Activated naive CD8-positive, alpha-beta T cell (primary cell): ENCODE results near the gene IL4I1.
A peak's percentile ranks its signal among the peaks of the same experiment; 100 is the strongest.

Source experiments
- H3K27ac Mint-ChIP-seq: one replicate; pipeline ENCODE4 v1.8.0; 2021; ENCODE audit warnings: mixed read lengths
- H3K27me3 Mint-ChIP-seq: one replicate; pipeline ENCODE4 v1.8.0; 2021; ENCODE audit warnings: mixed read lengths
- H3K36me3 Mint-ChIP-seq: one replicate; pipeline ENCODE4 v1.8.0; 2021; ENCODE audit warnings: mixed read lengths
- H3K4me1 Mint-ChIP-seq: one replicate; pipeline ENCODE4 v1.8.0; 2021; ENCODE audit warnings: low read depth, mixed read lengths
- H3K4me3 Mint-ChIP-seq: one replicate; pipeline ENCODE4 v1.8.0; 2021; ENCODE audit warnings: mild to moderate bottlenecking, mixed read lengths
- H3K9me3 Mint-ChIP-seq: one replicate; pipeline ENCODE4 v1.8.0; 2021; ENCODE audit warnings: low read depth, mixed read lengths

The IL4I1 gene

GRCh38 chr19:49881672-49882394, 14.9 kb downstream of the IL4I1 start:
- peaks cover 16% of the 10 kb centered on the region for H3K4me1 Mint-ChIP-seq
- H3K36me3 Mint-ChIP-seq = peaks cover 2% of the 10 kb centered on the region
- no peaks in the 10 kb centered on the region for H3K27me3 Mint-ChIP-seq
- H3K4me3 Mint-ChIP-seq = no peak overlapping the region
- no peaks in the 10 kb centered on the region for H3K9me3 Mint-ChIP-seq
- no peak overlapping the region for H3K27ac Mint-ChIP-seq

GRCh38 chr19:49881186-49881585, 15.5 kb downstream of the IL4I1 start:
- H3K27ac Mint-ChIP-seq = no peak overlapping the region
- no peaks in the 10 kb centered on the region for H3K27me3 Mint-ChIP-seq
- no peak overlapping the region for H3K4me3 Mint-ChIP-seq
- no peaks in the 10 kb centered on the region for H3K9me3 Mint-ChIP-seq
- no peaks in the 10 kb centered on the region for H3K36me3 Mint-ChIP-seq
- H3K4me1 Mint-ChIP-seq = peaks cover 16% of the 10 kb centered on the region

DNA sequence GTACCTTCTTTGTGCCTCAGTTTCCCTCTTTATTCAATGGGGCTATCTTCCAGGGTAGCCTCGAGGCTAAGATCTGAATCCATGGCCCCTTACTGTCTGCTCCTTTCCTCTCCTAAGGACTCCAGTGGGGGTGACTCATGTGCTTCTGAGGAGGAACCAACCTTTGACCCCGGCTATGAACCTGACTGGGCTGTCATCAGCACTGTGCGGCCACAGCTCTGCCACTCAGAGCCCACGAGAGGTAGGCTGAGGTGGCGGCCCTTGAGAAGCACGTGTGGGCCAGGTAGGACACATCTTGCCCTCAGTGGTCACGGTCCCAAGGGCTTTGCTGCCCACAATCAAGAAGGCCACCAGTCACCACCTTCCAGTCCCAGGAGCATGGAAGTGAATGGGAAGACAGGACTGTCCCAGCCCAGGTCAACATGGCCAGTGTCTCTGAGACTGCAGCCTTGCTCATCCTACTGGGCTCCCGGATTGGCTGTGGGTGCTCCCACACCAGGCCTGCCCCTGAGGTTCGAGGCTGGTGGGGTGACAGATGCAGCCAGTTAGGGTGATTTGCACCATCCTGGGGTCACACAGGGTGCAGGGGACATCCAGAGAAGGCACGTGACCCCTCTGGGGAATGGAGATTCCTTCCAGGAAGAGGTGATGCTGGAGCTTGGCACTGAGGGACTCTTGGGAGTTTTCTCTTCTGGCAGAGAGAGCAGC, 16.4 kb downstream of the IL4I1 start:
- peaks cover 19% of the 10 kb centered on the region for H3K4me1 Mint-ChIP-seq
- no peaks in the 10 kb centered on the region for H3K27me3 Mint-ChIP-seq
- H3K36me3 Mint-ChIP-seq = no peaks in the 10 kb centered on the region
- no peak overlapping the region for H3K4me3 Mint-ChIP-seq
- no peaks in the 10 kb centered on the region for H3K9me3 Mint-ChIP-seq
- H3K27ac Mint-ChIP-seq = no peak overlapping the region

GRCh38 chr19:49879243-49879963, 17.3 kb downstream of the IL4I1 start:
- H3K27me3 Mint-ChIP-seq = no peaks in the 10 kb centered on the region
- no peaks in the 10 kb centered on the region for H3K9me3 Mint-ChIP-seq
- no peaks in the 10 kb centered on the region for H3K36me3 Mint-ChIP-seq
- no peak overlapping the region for H3K27ac Mint-ChIP-seq
- H3K4me1 Mint-ChIP-seq = peaks cover 23% of the 10 kb centered on the region
- H3K4me3 Mint-ChIP-seq = peak overlapping the region; percentile 5

- Mint-ChIP-seq H3K36me3 (no peaks in the 10 kb centered on the region), H3K4me3 (no peak overlapping the region), H3K4me1 (peaks cover 23% of the 10 kb centered on the region), H3K9me3 (no peaks in the 10 kb centered on the region), H3K27ac (no peak overlapping the region), H3K27me3 (no peaks in the 10 kb centered on the region)
These were observed 18.0 kb downstream of the IL4I1 start for GRCh38 chr19:49878744-49879070.

- H3K9me3 Mint-ChIP-seq = no peaks in the 10 kb centered on the region
- H3K4me1 Mint-ChIP-seq = peaks cover 23% of the 10 kb centered on the region
- no peaks in the 10 kb centered on the region for H3K36me3 Mint-ChIP-seq
- no peak overlapping the region for H3K4me3 Mint-ChIP-seq
- no peaks in the 10 kb centered on the region for H3K27me3 Mint-ChIP-seq
- H3K27ac Mint-ChIP-seq = no peak overlapping the region
These were observed 18.6 kb downstream of the IL4I1 start for GRCh38 chr19:49877879-49878743.

DNA sequence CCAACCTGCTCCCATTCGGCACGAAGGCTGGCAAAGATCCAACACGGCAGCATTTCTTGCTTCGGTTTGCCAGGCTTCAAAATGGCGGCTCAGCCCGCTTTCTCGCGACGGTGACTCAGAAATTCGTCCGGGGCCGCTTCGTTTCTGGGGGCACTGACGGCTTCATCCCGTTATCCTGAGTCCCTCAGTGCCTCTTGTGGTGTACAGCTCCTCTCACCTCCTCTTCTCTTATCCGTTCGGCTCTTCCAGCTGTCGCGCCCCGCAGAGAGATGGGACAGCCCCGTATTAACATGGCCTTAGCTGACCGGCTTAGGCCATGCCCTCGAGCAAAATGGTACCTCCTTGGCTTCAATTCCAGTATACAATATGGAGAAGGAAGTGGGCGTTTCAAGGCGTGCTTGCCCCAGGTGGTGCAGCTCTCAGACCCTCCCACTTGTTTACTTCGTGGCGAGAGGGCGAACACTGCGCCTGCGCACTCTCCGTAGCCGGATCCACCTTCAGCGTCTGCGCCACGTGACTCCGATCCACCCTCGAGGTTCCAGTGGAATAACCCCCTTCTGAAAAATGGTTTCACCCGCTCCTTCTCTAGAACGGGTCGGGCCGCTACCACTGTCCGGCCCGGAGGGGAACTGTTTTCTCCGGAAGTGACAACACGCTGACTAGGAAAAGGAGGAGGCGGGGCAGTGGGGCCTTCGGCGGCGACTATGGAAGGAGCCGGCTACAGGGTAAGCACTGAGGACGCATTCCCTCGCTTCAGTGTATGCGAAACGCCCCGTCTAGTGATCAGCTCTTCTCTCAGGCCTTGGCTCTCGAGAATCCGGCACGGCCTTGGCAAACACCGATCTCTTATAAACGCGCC, 19.4 kb downstream of the IL4I1 start, which contains the start of the genes AKT1S1 and TBC1D17:
Gene AKT1S1 (minus strand): TSS at position 336 of the 859 bp plus-strand sequence. CDS start 4,060 bp downstream, outside the sequence.
Gene TBC1D17 (plus strand): TSS at position 683 of the 859 bp plus-strand sequence. CDS start 22 bp downstream, at position 705.
- Mint-ChIP-seq H3K9me3 (no peaks in the 10 kb centered on the region), H3K4me1 (peaks cover 23% of the 10 kb centered on the region), H3K4me3 (no peak within 1 kb of the TSS), H3K27ac (no peak within 1 kb of the TSS), H3K27me3 (no peaks in the 10 kb centered on the region), H3K36me3 (no peaks in the 10 kb centered on the region)

DNA sequence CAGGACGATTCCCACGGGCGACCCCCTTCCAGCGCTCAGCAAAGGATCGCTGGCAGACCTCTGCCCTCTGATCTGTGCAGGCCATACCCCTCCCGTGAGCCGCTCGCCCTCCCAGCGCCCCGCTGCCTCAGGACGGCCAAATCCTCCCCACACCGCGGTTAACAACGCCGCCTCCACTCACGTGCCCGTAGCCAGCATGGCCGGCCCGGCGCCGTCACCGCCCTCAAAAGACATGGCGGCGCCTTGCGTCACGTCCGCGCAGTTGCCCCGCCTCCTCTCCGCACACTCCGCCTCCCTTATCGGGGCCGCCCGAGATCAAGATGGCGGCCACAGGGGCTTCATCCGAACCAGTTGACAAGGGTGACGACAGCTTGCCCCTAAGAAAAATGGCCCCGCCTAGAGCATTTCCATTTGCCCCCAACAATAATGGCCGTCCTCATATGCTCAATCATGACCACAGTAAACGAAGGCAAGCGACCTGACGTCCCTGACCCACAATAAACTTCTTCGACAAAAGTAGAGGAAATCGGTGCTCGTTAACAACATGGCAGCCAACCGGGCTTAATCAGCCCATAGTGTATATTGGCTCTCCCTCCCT, 20.2 kb downstream of the IL4I1 start:
- Mint-ChIP-seq H3K27ac (no peak overlapping the region), H3K9me3 (no peaks in the 10 kb centered on the region), H3K4me1 (peaks cover 26% of the 10 kb centered on the region), H3K36me3 (no peaks in the 10 kb centered on the region), H3K27me3 (no peaks in the 10 kb centered on the region), H3K4me3 (no peak overlapping the region)

- Mint-ChIP-seq H3K27me3 (no peaks in the 10 kb centered on the region), H3K4me1 (peaks cover 26% of the 10 kb centered on the region), H3K4me3 (no peak overlapping the region), H3K9me3 (no peaks in the 10 kb centered on the region), H3K27ac (no peak overlapping the region), H3K36me3 (no peaks in the 10 kb centered on the region)
These were observed 20.7 kb downstream of the IL4I1 start for GRCh38 chr19:49875857-49876421.

GRCh38 chr19:49875177-49875576, 21.5 kb downstream of the IL4I1 start:
- no peaks in the 10 kb centered on the region for H3K27me3 Mint-ChIP-seq
- H3K27ac Mint-ChIP-seq = no peak overlapping the region

GRCh38 chr19:49874503-49875157, 22.1 kb downstream of the IL4I1 start:
- no peak overlapping the region for H3K27ac Mint-ChIP-seq
- peak overlapping the region; percentile 17 for H3K4me3 Mint-ChIP-seq
- H3K36me3 Mint-ChIP-seq = no peaks in the 10 kb centered on the region
- H3K9me3 Mint-ChIP-seq = no peaks in the 10 kb centered on the region
- H3K4me1 Mint-ChIP-seq = peaks cover 31% of the 10 kb centered on the region
- no peaks in the 10 kb centered on the region for H3K27me3 Mint-ChIP-seq

More at GRCh38 chr19:49875177-49875576, 21.5 kb downstream of the IL4I1 start:
- Mint-ChIP-seq H3K9me3 (no peaks in the 10 kb centered on the region), H3K36me3 (no peaks in the 10 kb centered on the region), H3K4me3 (no peak overlapping the region), H3K4me1 (peaks cover 30% of the 10 kb centered on the region)

GRCh38 chr19:49873834-49874233, 22.9 kb downstream of the IL4I1 start:
- H3K36me3 Mint-ChIP-seq = no peaks in the 10 kb centered on the region
- H3K4me3 Mint-ChIP-seq = no peak overlapping the region
- H3K9me3 Mint-ChIP-seq = no peaks in the 10 kb centered on the region
- peaks cover 25% of the 10 kb centered on the region for H3K4me1 Mint-ChIP-seq
- H3K27me3 Mint-ChIP-seq = no peaks in the 10 kb centered on the region
- no peak overlapping the region for H3K27ac Mint-ChIP-seq

- Mint-ChIP-seq H3K36me3 (no peaks in the 10 kb centered on the region), H3K27ac (no peak overlapping the region), H3K9me3 (no peaks in the 10 kb centered on the region), H3K4me1 (peaks cover 24% of the 10 kb centered on the region), H3K27me3 (no peaks in the 10 kb centered on the region), H3K4me3 (no peak overlapping the region)
These were observed 23.6 kb downstream of the IL4I1 start for GRCh38 chr19:49873129-49873521.
